Activated CD8-positive, alpha-beta memory T cell treated with anti-CD3 and anti-CD28 coated beads, Interleukin-2, amount 50 U/mL, for 4 hours (primary cell): ENCODE data around the gene CD300LG.

Source experiments
- DNase-seq: peaks from one replicate; pipeline ENCODE4 v3.0.0-alpha.2; 2020

CD300LG gene

GRCh38 chr17:43909537-43910231 is 62.7 kb downstream of the CD300LG start:
- DNase-seq: no peak

- DNase-seq: no peak
Measured at GRCh38 chr17:43911904-43912303, 64.9 kb downstream of the CD300LG start.

- DNase-seq: no peak
Measured at GRCh38 chr17:43912635-43913304, 65.8 kb downstream of the CD300LG start.
